Left lung (tissue), 10 donors: Measurements from ENCODE around the gene EHBP1. TPM values are rescaled to one million over a fixed set of nuclear protein-coding genes. Genes with fewer than 3 reads are reported as not detected.
"Not testable (repeated sequence)": the region's sequence is repeated elsewhere in the genome, so short reads cannot be mapped to it uniquely, and the experiment has no call there.

ENCODE experiments used
- ATAC-seq: fragments of 200-7000 bp; cut with Tn5 transposase; one replicate; pipeline ENCODE4 v1.9.1; 2020; ENCODE audit warnings: moderate library complexity
- DNase-seq, 4 donors: peaks; one replicate each; pipeline ENCODE4 v3.0.0-alpha.2; 2013 to 2020
- H3K27ac ChIP-seq, 2 donors: fragments of 200-600 bp; sonication (generic) in 1 of 2; one replicate each; pipeline versions ENCODE4 v1.5.0 to v1.8.0; 2020 to 2021
- H3K27me3 ChIP-seq, 2 donors: fragments of 200-600 bp; sonication (generic) in 1 of 2; one replicate each; pipeline versions ENCODE4 v1.5.0 to v1.8.0; 2020 to 2021
- H3K36me3 ChIP-seq, 2 donors: fragments of 200-600 bp; sonication (generic) in 1 of 2; one replicate each; pipeline versions ENCODE4 v1.5.0 to v1.8.0; 2020 to 2021
- H3K4me1 ChIP-seq, 2 donors: fragments of 200-600 bp; one replicate each; pipeline ENCODE4 v1.8.0; 2021
- H3K4me3 ChIP-seq, 2 donors: fragments of 200-600 bp; sonication (generic) in 1 of 2; one replicate each; pipeline versions ENCODE4 v1.5.0 to v1.8.0; 2020 to 2021; ENCODE audit warnings: mild to moderate bottlenecking in 1 of 2
- H3K9me3 ChIP-seq, 2 donors: fragments of 200-600 bp; sonication (generic) in 1 of 2; one replicate each; pipeline versions ENCODE4 v1.5.0 to v1.8.0; 2020 to 2021
- intact Hi-C, 2 donors: fragments of 100-400 bp; cut with DNase I; formaldehyde crosslinking; loops; one replicate each; pipeline versions ENCODE4 v1.11.2 to v1.14.2; 2022
- polyA plus RNA-seq, 6 donors: library from polyadenylated mRNA; unstranded; fragments of 120-200 nt; gene quantifications; one replicate each; pipeline ENCODE4 v1.2.1, GENCODE V29; 2013; ENCODE audit not compliant: insufficient read length in 6 of 6
- total RNA-seq, 2 donors: library from RNA; stranded (reverse); fragmentation: NEBNext Ultra II Directional; extraction: Animal tissue kit (Norgen Biotek cat#: 25700); gene quantifications; one replicate each; pipeline ENCODE4 v1.2.1, GENCODE V29; 2021
- TF ChIP-seq, protein P1 (sequence below), 2 donors: fragments of 200-600 bp; sonication (generic) in 1 of 2; IDR thresholded peaks; one replicate each; pipeline versions ENCODE4 v1.5.0 to v1.8.0; 2021; ENCODE audit warnings: antibody characterized with exemption in 2 of 2
- donor health status: DM: no; HTN: yes; CAD: no.
- donor health status: DM: no; HTN: no; CAD: no.

The EHBP1 gene
- total and polyA plus RNA-seq, 8 donors: 35.4 to 48.9 (median 38.9) TPM

DNA sequence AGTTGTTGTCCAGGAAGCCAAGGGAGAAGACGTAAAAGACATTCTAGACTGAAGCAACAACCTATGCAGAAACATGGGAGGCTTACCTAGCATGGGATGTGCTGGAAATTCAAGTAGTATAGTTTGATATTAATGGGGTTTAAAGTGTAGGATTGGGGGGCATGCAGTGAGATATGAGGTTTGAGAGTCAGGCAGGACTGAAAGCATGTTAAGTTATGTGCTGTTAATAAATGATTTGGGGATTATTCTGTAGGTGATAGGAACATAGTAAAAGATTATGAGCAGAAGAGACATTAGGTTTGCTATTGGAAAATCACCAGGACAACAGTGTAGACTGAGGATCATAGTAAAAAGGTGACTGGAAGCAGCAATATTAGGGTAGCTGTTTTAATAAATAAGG lies 3.2 kb downstream of the EHBP1 start:
- Histone ChIP-seq H3K36me3 (no peaks in the 10 kb centered on the region), H3K9me3 (no peaks in the 10 kb centered on the region), H3K27ac (no peak overlapping the region), H3K27me3 (no peaks in the 10 kb centered on the region), H3K4me1 (peaks cover 3 to 38% of the 10 kb centered on the region in 2 donors), H3K4me3 (no peak overlapping the region)
- DNase-seq (no peak), ATAC-seq (no peak)
- intact Hi-C loops: no loop called here
- TF ChIP-seq, protein P1, sequence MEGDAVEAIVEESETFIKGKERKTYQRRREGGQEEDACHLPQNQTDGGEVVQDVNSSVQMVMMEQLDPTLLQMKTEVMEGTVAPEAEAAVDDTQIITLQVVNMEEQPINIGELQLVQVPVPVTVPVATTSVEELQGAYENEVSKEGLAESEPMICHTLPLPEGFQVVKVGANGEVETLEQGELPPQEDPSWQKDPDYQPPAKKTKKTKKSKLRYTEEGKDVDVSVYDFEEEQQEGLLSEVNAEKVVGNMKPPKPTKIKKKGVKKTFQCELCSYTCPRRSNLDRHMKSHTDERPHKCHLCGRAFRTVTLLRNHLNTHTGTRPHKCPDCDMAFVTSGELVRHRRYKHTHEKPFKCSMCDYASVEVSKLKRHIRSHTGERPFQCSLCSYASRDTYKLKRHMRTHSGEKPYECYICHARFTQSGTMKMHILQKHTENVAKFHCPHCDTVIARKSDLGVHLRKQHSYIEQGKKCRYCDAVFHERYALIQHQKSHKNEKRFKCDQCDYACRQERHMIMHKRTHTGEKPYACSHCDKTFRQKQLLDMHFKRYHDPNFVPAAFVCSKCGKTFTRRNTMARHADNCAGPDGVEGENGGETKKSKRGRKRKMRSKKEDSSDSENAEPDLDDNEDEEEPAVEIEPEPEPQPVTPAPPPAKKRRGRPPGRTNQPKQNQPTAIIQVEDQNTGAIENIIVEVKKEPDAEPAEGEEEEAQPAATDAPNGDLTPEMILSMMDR (IDR thresholded peaks at IDR 0.05): no peak

DNA sequence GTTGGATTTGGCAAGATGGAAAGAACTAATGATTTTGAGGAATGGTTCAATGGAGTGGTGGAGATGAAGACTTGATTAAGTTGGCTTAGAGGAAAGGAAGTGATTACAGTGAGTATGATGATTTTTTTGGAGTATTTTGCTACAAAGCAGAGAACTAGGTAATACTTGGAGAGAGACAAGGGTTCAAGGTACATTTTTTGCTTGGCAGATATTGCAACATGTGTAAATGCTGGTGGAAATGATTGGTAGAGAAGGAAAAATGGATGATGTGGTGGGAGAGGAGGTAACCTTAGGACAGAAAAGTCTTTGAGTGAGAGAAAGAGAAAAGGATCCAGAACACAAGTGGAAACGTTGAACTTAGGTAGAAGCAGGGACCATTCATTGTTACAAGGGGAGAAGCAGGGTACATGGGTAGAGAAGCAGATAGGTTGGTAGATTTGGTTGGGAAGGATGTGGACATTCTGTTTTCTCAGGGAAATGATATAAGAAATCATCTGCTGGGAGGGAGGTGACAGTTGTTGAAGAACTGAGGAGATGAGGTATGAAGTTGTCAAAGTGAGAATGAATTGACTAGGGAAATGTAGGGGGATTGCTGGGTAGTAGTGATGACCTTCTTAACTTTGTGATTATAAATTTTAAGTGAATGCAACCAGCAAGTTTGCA lies 6.5 kb downstream of the EHBP1 start:
- intact Hi-C loops: no loop called here
- ATAC-seq: no peak
- no peak overlapping the region for H3K4me3 ChIP-seq
- no peak overlapping the region for H3K27ac ChIP-seq
- peaks cover 0 to 24% of the 10 kb centered on the region in 2 donors for H3K4me1 ChIP-seq
- H3K36me3 ChIP-seq: peaks cover 0 to 6% of the 10 kb centered on the region in 2 donors
- no peaks in the 10 kb centered on the region for H3K9me3 ChIP-seq
- TF ChIP-seq, protein P1 (IDR thresholded peaks at IDR 0.05): no peak
- no peak for DNase-seq
- H3K27me3 ChIP-seq: no peaks in the 10 kb centered on the region

DNA sequence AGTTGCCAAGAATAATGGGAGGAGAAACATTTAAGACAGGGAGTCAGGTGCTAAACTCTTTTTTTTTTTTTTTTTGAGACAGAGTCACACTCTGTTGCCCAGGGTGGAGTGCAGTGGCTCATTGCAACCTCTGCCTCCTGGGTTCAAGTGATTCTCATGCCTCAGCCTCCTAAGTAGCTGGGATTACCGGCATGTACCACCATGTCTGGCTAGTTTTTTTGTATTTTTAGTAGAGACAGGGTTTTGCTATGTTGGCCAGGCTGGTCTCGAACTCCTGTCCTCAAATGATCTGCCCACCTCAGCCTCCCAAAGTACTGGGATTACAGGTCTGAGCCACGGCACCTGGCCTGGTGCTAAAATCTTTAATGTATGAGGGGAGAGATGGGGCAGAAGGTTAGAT lies 7.7 kb downstream of the EHBP1 start:
- H3K9me3 ChIP-seq, H3K27me3 ChIP-seq, intact Hi-C loops, H3K4me3 ChIP-seq, ATAC-seq, DNase-seq, H3K27ac ChIP-seq, H3K36me3 ChIP-seq: not testable (repeated sequence)
- peaks cover 0 to 12% of the 10 kb centered on the region in 2 donors for H3K4me1 ChIP-seq

DNA sequence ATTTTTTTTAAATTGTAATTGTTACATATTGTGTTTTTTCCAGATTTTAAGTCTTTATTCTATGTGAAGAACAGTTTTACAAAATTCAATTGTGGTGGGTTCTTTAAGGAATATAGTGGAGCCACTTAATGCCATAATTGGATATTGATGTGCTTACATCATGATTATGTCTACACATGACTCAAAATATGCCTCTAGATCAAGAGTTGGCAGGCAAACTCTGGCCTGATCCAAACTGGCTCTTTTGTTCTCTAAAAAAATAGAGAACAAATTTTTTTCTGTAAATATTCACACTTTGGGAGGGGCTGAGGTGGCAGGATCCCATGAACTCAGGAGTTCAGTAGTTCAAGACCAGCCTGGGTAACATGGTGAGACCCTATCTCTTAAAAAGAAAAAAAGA lies 8.3 kb downstream of the EHBP1 start:
- H3K27ac ChIP-seq: no peak overlapping the region
- no peaks in the 10 kb centered on the region for H3K27me3 ChIP-seq
- peaks cover 0 to 6% of the 10 kb centered on the region in 2 donors for H3K36me3 ChIP-seq
- DNase-seq (no peak), ATAC-seq (no peak)
- intact Hi-C loops: no loop called here
- no peak overlapping the region for H3K4me3 ChIP-seq
- TF ChIP-seq, protein P1 (IDR thresholded peaks at IDR 0.05): no peak
- no peaks in the 10 kb centered on the region for H3K9me3 ChIP-seq
- peaks cover 0 to 6% of the 10 kb centered on the region in 2 donors for H3K4me1 ChIP-seq

DNA sequence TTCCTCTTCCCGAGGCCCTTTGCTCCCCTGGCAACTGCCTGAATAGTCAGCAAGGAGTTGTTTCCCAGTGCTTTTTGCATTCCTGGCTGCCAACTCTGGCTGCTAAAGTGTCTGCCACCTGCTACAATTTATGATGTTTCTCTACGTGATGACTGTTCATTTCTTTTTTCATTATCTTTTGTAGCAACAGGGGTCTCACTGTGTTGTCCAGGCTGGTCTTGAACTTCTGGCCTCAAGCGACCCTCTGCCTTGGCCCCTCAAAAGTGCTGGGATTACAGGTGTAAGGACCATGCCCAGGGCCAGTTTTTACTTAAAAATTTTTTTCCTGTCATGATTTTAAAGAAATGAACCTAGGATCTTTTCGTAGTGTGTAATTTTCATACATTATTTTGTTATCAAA lies 11.3 kb downstream of the EHBP1 start:
- intact Hi-C loops: no loop called here
- no peak overlapping the region for H3K27ac ChIP-seq
- ATAC-seq (no peak), DNase-seq (no peak)
- no peak overlapping the region for H3K4me3 ChIP-seq
- no peaks in the 10 kb centered on the region for H3K27me3 ChIP-seq
- H3K4me1 ChIP-seq: no peaks in the 10 kb centered on the region
- TF ChIP-seq, protein P1 (IDR thresholded peaks at IDR 0.05): no peak
- H3K9me3 ChIP-seq: no peaks in the 10 kb centered on the region
- H3K36me3 ChIP-seq: peaks cover 0 to 6% of the 10 kb centered on the region in 2 donors
